Lung (tissue), 12 donors: ENCODE results near the gene UPK3A. TPM values are rescaled to one million over a fixed set of nuclear protein-coding genes. Genes with fewer than 3 reads are reported as not detected.
A peak's percentile ranks its signal among the peaks of the same experiment; 100 is the strongest.
"Not testable (repeated sequence)": the region's sequence is repeated elsewhere in the genome, so short reads cannot be mapped to it uniquely, and the experiment has no call there.

ENCODE experiments used
- ATAC-seq: fragments of 200-7000 bp; cut with Tn5 transposase; one replicate; pipeline ENCODE4 v1.9.1; 2020; ENCODE audit warnings: moderate number of reproducible peaks; ENCODE audit not compliant: insufficient read depth, low FRiP score
- DNase-seq, 3 donors: peaks; one replicate each; pipeline ENCODE4 v3.0.0-alpha.2; 2013 to 2017
- H3K27ac ChIP-seq, 2 donors: one replicate each; pipeline ENCODE4 v1.5.1; 2013; ENCODE audit warnings: mild to moderate bottlenecking in 2 of 2, moderate library complexity in 2 of 2, control low read depth in 1 of 2, inconsistent platforms in 1 of 2, low read depth in 1 of 2, low read length in 1 of 2
- H3K27me3 ChIP-seq, 3 donors: one replicate each; pipeline ENCODE4 v1.5.1; 2013; ENCODE audit warnings: low read length in 2 of 3; ENCODE audit not compliant: control insufficient read depth in 3 of 3, insufficient read depth in 3 of 3
- H3K36me3 ChIP-seq, 4 donors: one replicate each; pipeline ENCODE4 v1.5.1; 2013; ENCODE audit warnings: low read length in 4 of 4, mild to moderate bottlenecking in 1 of 4, moderate library complexity in 1 of 4; ENCODE audit not compliant: control insufficient read depth in 4 of 4, insufficient read depth in 4 of 4
- H3K4me1 ChIP-seq, 5 donors: one replicate each; pipeline ENCODE4 v1.5.1; 2013; ENCODE audit warnings: low read length in 5 of 5, mild to moderate bottlenecking in 2 of 5, moderate library complexity in 1 of 5; ENCODE audit not compliant: control insufficient read depth in 5 of 5, insufficient read depth in 5 of 5
- H3K4me3 ChIP-seq: one replicate; pipeline ENCODE4 v1.5.1; 2013; ENCODE audit warnings: mild to moderate bottlenecking, control low read depth, moderate library complexity
- H3K9ac ChIP-seq, 2 donors: one replicate each; pipeline ENCODE4 v1.5.1; 2013; ENCODE audit warnings: low read length in 2 of 2, control low read depth in 1 of 2; ENCODE audit not compliant: insufficient read depth in 1 of 2
- H3K9me3 ChIP-seq, 4 donors: one replicate each; pipeline ENCODE4 v1.5.1; 2013; ENCODE audit warnings: low read length in 3 of 4, mild to moderate bottlenecking in 1 of 4, moderate library complexity in 1 of 4; ENCODE audit not compliant: control insufficient read depth in 4 of 4, insufficient read depth in 3 of 4
- CTCF ChIP-seq: IDR thresholded peaks from 2 replicates; pipeline ENCODE4 v1.5.1; 2012; ENCODE audit warnings: mild to moderate bottlenecking; ENCODE audit errors: control extremely low read depth, extremely low read depth
- WGBS, 2 donors: extraction: QIAGEN DNeasy Blood & Tissue Kit; methylation state at CpG; one replicate each; pipeline ENCODE4 v1.1.7; 2013; 5-methylcytosine and 5-hydroxymethylcytosine counted together
- polyA plus RNA-seq, 2 donors: library from polyadenylated mRNA; stranded (reverse); fragments of 200-250 nt; gene quantifications; one replicate each; pipeline ENCODE4 v1.2.1, GENCODE V29; 2013
- total RNA-seq, 2 donors: library from RNA; depleted of rRNA in 1 of 2; stranded (reverse); fragments of >200 nt in 1 of 2; gene quantifications; one replicate each; pipeline ENCODE4 v1.2.1, GENCODE V29; 2014 to 2021
- donor health status: control.
- donor health status: control.
- donor health status: Bipolar disorder and iron deficiency.
- donor health status: healthy.
- donor health status: DM: yes; HTN: yes; CAD: no.

Gene UPK3A
- total and polyA plus RNA-seq, 4 donors = 0.30 to 0.55 TPM; not detected in 2

DNA sequence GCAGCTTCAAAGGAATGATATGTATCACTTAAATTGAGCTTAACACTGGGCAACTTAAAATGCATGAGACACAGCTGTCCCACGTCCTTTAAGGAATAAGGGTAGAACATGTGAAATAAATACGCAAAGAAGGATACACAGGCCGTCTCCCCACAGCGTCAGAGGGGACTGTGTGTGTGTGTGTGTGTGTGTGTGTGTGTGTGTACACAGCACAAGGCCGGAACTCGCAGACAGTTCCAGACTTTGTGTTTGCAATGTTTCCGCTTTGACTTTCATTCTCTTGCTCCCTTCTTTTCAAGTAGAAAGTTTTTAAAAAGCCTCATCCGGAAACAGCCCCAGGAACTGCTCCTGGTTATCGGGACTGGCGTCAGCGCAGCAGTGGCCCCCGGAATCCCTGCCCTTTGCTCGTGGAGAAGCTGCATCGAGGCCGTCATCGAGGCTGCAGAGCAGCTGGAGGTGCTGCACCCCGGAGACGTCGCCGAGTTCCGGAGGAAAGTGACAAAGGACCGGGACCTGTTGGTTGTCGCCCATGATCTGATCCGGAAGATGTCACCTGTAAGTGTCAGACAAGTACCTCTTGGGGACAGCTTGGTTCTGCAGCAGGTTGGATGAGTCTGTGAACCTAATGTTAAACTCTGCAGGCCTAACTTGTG lies 38.2 kb downstream of the UPK3A start:
- no peak for TF ChIP-seq CTCF
- ATAC-seq = no peak
- Histone ChIP-seq H3K9ac (no peak overlapping the region), H3K27me3 (no peaks in the 10 kb centered on the region), H3K4me1 (peaks cover 8 to 25% (median 9%) of the 10 kb centered on the region in 5 donors), H3K4me3 (no peak overlapping the region), H3K27ac (no peak overlapping the region), H3K9me3 (no peaks in the 10 kb centered on the region), H3K36me3 (peaks cover 4 to 28% (median 24%) of the 10 kb centered on the region in 4 donors)
- peak in 2 of 3 donors; percentile 11 to 24 for DNase-seq
- WGBS, 2 donors = 78 to 87% methylated on average over 24 of the region's 24 CpGs

DNA sequence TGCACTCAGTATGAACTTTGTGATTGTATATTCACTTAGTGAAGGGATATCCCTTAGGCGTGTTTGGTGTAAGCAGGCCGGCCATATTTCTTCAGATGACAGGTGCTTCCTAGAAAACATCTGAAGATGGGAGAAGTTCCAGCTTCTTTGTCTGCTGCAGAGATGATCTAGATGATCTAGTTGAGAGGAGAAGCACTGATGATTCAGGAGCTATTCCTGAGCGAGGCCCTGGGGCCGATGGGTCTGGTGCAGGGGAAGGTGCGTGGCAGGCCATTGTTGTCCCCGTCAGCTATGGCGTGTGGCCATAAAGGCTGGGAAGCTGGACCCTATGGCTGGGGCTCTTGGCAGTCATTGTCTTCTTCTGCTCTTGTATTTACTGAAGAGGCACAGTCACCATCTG lies 38.9 kb downstream of the UPK3A start:
- H3K9ac ChIP-seq = no peak overlapping the region
- ATAC-seq (no peak), DNase-seq (no peak)
- no peak for TF ChIP-seq CTCF
- no peaks in the 10 kb centered on the region for H3K27me3 ChIP-seq
- H3K36me3 ChIP-seq = peaks cover 4 to 28% (median 27%) of the 10 kb centered on the region in 4 donors
- no peaks in the 10 kb centered on the region for H3K9me3 ChIP-seq
- peaks cover 1 to 18% (median 7%) of the 10 kb centered on the region in 5 donors for H3K4me1 ChIP-seq
- 78 to 88% methylated on average over 7 of the region's 7 CpGs for WGBS, 2 donors
- H3K27ac ChIP-seq = no peak overlapping the region
- no peak overlapping the region for H3K4me3 ChIP-seq

GRCh38 chr22:45324311-45324711 lies 39.6 kb downstream of the UPK3A start:
- no peaks in the 10 kb centered on the region for H3K9me3 ChIP-seq
- 90 to 94% methylated on average over 12 of the region's 12 CpGs for WGBS, 2 donors
- DNase-seq = no peak
- no peak for ATAC-seq
- H3K4me1 ChIP-seq = peaks cover 0 to 12% (median 5%) of the 10 kb centered on the region in 5 donors
- H3K36me3 ChIP-seq = peaks cover 4 to 31% (median 27%) of the 10 kb centered on the region in 4 donors
- no peak for TF ChIP-seq CTCF
- no peaks in the 10 kb centered on the region for H3K27me3 ChIP-seq
- no peak overlapping the region for H3K27ac ChIP-seq
- H3K9ac ChIP-seq = no peak overlapping the region
- no peak overlapping the region for H3K4me3 ChIP-seq

- H3K27me3 ChIP-seq, H3K27ac ChIP-seq, H3K4me1 ChIP-seq, H3K9ac ChIP-seq, ATAC-seq, DNase-seq, H3K4me3 ChIP-seq, H3K9me3 ChIP-seq: not testable (repeated sequence)
- peaks cover 6 to 44% (median 36%) of the 10 kb centered on the region in 4 donors for H3K36me3 ChIP-seq
- WGBS, 2 donors = 87 to 95% methylated on average over 7 of the region's 8 CpGs
Observed at GRCh38 chr22:45328261-45328660, 43.5 kb downstream of the UPK3A start.
